OCI-LY7 (cell line): Measurements from ENCODE around the gene ZNF718. TPM values are rescaled to one million over a fixed set of nuclear protein-coding genes. Genes with fewer than 3 reads are reported as not detected.

ENCODE experiments used
- BruUV-seq: library from RNA; stranded (reverse); fragments of 400-500 nt; replicated peaks from 2 replicates; lab custom pipeline; 2021; lab: Mats Ljungman, UMichigan
- CTCF ChIA-PET: fragments of 300-600 bp; sonication (Branson Sonifier 250); formaldehyde crosslinking; loops from one replicate; lab custom pipeline; 2022; ENCODE audit warnings: antibody characterized with exemption; ENCODE audit not compliant: unreplicated experiment; lab: Charles Lee
- POLR2A ChIA-PET: fragments of 300-600 bp; sonication (Branson Sonifier 250); formaldehyde crosslinking; loops from one replicate; lab custom pipeline; 2022; ENCODE audit warnings: antibody characterized with exemption; lab: Charles Lee
- DNase-seq: peaks from one replicate; pipeline ENCODE4 v3.0.0-alpha.2; 2015; ENCODE audit warnings: low spot score
- H2AFZ ChIP-seq: fragments of 200-600 bp; sonication (generic), shearing (Covaris generic); 2 replicates; pipeline ENCODE4 v1.6.1; 2014; ENCODE audit warnings: mild to moderate bottlenecking, antibody characterized with exemption, low read length, moderate library complexity
- H3K27ac ChIP-seq: fragments of 200-600 bp; sonication (generic); 2 replicates; pipeline ENCODE4 v1.5.1; 2014; ENCODE audit warnings: mixed run types, low read depth, mild to moderate bottlenecking, moderate library complexity, low read length, inconsistent platforms; ENCODE audit not compliant: poor library complexity, severe bottlenecking
- H3K36me3 ChIP-seq: fragments of 200-600 bp; sonication (generic); 2 replicates; pipeline ENCODE4 v1.6.1; 2014; ENCODE audit warnings: mild to moderate bottlenecking, antibody characterized with exemption, low read length, moderate library complexity, mixed read lengths; ENCODE audit not compliant: insufficient read depth
- H3K4me1 ChIP-seq: fragments of 200-600 bp; sonication (generic); 2 replicates; pipeline ENCODE4 v1.5.1; 2014; ENCODE audit warnings: mild to moderate bottlenecking, low read length; ENCODE audit not compliant: insufficient read depth, poor library complexity, severe bottlenecking
- H3K4me2 ChIP-seq: fragments of 200-600 bp; sonication (generic); 2 replicates; pipeline ENCODE4 v1.6.1; 2014; ENCODE audit warnings: mild to moderate bottlenecking, low read length
- H3K4me3 ChIP-seq: fragments of 200-600 bp; sonication (generic); 2 replicates; pipeline ENCODE4 v1.5.1; 2014; ENCODE audit warnings: mild to moderate bottlenecking, low read depth, low read length; ENCODE audit not compliant: poor library complexity, severe bottlenecking
- H3K79me2 ChIP-seq: fragments of 200-600 bp; sonication (generic); 2 replicates; pipeline ENCODE4 v1.6.1; 2016; ENCODE audit warnings: low read depth, mild to moderate bottlenecking, low read length, moderate library complexity, mixed read lengths; ENCODE audit not compliant: insufficient read depth
- H3K9me2 ChIP-seq: fragments of 200-600 bp; sonication (generic); 2 replicates; pipeline ENCODE4 v1.6.1; 2016; ENCODE audit warnings: mild to moderate bottlenecking, low read length, mixed read lengths; ENCODE audit not compliant: insufficient read depth
- H3K9me3 ChIP-seq: fragments of 200-600 bp; sonication (generic); 2 replicates; pipeline ENCODE4 v1.6.1; 2014; ENCODE audit warnings: mild to moderate bottlenecking, mixed run types, low read length, mixed read lengths
- H4K20me1 ChIP-seq: fragments of 200-600 bp; sonication (generic); 2 replicates; pipeline ENCODE4 v1.6.1; 2014; ENCODE audit warnings: mild to moderate bottlenecking, antibody characterized with exemption, low read length, moderate library complexity, mixed read lengths; ENCODE audit not compliant: insufficient read depth
- CTCF ChIP-seq: fragments of 200-600 bp; sonication (generic); conservative IDR thresholded peaks from 2 replicates; pipeline ENCODE4 v1.5.1; 2014; ENCODE audit warnings: mild to moderate bottlenecking, antibody characterized with exemption, low read length, moderate library complexity, mixed read lengths
- EZH2phosphoT487 ChIP-seq: fragments of 200-600 bp; sonication (generic); IDR thresholded peaks from 2 replicates; pipeline ENCODE4 v1.6.1; 2018; ENCODE audit warnings: low read depth, borderline replicate concordance, mild to moderate bottlenecking, mixed run types, antibody characterized with exemption, low read length, moderate library complexity, mixed read lengths
- intact Hi-C: fragments of 100-400 bp; cut with micrococcal nuclease; formaldehyde crosslinking; loops from one replicate; pipeline ENCODE4 v1.10.0; 2022; ENCODE audit not compliant: unreplicated experiment
- total RNA-seq, 2 experiments: library from RNA; depleted of rRNA in 1 of 2; stranded (reverse); fragments of >200 nt in 1 of 2; shearing (Covaris generic) in 1 of 2; gene quantifications; 2 replicates each; pipeline ENCODE4 v1.2.3, GENCODE V29; 2014 to 2022

ZNF718 gene
- total RNA-seq, 2 experiments from 2014 or later = 13.2 to 18.7 TPM

GRCh38 chr4:139691-140090, 15.4 kb downstream of the ZNF718 start:
- peaks cover 87% of the 10 kb centered on the region for H3K79me2 ChIP-seq
- H3K9me2 ChIP-seq = no peaks in the 10 kb centered on the region
- POLR2A ChIA-PET = no interaction called here
- no peak overlapping the region for H2AFZ ChIP-seq
- H3K4me3 ChIP-seq = no peak overlapping the region
- no peak for TF ChIP-seq CTCF
- H3K4me2 ChIP-seq = no peak overlapping the region
- DNase-seq = no peak
- no TSS peak for BruUV-seq
- H3K4me1 ChIP-seq = no peaks in the 10 kb centered on the region
- no peak overlapping the region for H3K27ac ChIP-seq
- intact Hi-C loops = no loop called here
- H3K36me3 ChIP-seq = peaks cover 100% of the 10 kb centered on the region
- H4K20me1 ChIP-seq = no peaks in the 10 kb centered on the region
- CTCF ChIA-PET = no interaction called here
- peaks cover 90% of the 10 kb centered on the region for H3K9me3 ChIP-seq

- BruUV-seq = no TSS peak
Observed at GRCh38 chr4:146621-147020, 22.3 kb downstream of the ZNF718 start.

GRCh38 chr4:147233-147632, 22.9 kb downstream of the ZNF718 start:
- H3K36me3 ChIP-seq = peaks cover 85% of the 10 kb centered on the region
- no peaks in the 10 kb centered on the region for H3K4me1 ChIP-seq
- ChIA-PET CTCF (no interaction called here), POLR2A (no interaction called here)
- TF ChIP-seq EZH2phosphoT487 (no peak), CTCF (no peak)
- no peaks in the 10 kb centered on the region for H4K20me1 ChIP-seq
- no peak overlapping the region for H3K4me2 ChIP-seq
- H3K27ac ChIP-seq = no peak overlapping the region
- intact Hi-C loops = no loop called here
- no peak overlapping the region for H2AFZ ChIP-seq
- no TSS peak for BruUV-seq
- DNase-seq = no peak
- H3K4me3 ChIP-seq = no peak overlapping the region
- no peaks in the 10 kb centered on the region for H3K9me2 ChIP-seq
- peaks cover 72% of the 10 kb centered on the region for H3K9me3 ChIP-seq
- H3K79me2 ChIP-seq = peaks cover 66% of the 10 kb centered on the region

More at GRCh38 chr4:146621-147020, 22.3 kb downstream of the ZNF718 start:
- H3K79me2 ChIP-seq = peaks cover 72% of the 10 kb centered on the region
- ChIA-PET CTCF (no interaction called here), POLR2A (no interaction called here)
- no peak overlapping the region for H3K27ac ChIP-seq
- H4K20me1 ChIP-seq = no peaks in the 10 kb centered on the region
- no peak overlapping the region for H3K4me3 ChIP-seq
- DNase-seq = no peak
- TF ChIP-seq CTCF (no peak), EZH2phosphoT487 (no peak)
- H3K9me3 ChIP-seq = peaks cover 75% of the 10 kb centered on the region
- H3K4me1 ChIP-seq = no peaks in the 10 kb centered on the region
- peaks cover 92% of the 10 kb centered on the region for H3K36me3 ChIP-seq
- no peaks in the 10 kb centered on the region for H3K9me2 ChIP-seq
- intact Hi-C loops = no loop called here
- H2AFZ ChIP-seq = no peak overlapping the region
- no peak overlapping the region for H3K4me2 ChIP-seq
